Stomach smooth muscle (tissue), 2 donors: ENCODE results near the gene TNNI3.
"Not testable (repeated sequence)": the region's sequence is repeated elsewhere in the genome, so short reads cannot be mapped to it uniquely, and the experiment has no call there.

ENCODE experiments used
- H3K27ac ChIP-seq: one replicate; pipeline ENCODE4 v1.7.0; 2013; ENCODE audit warnings: mild to moderate bottlenecking, low read length, inconsistent platforms
- H3K27me3 ChIP-seq, 2 donors: one replicate each; pipeline ENCODE4 v1.7.0; 2013; ENCODE audit warnings: low read length in 2 of 2; ENCODE audit not compliant: insufficient read depth in 2 of 2, control insufficient read depth in 1 of 2
- H3K36me3 ChIP-seq, 2 donors: one replicate each; pipeline ENCODE4 v1.7.0; 2013; ENCODE audit warnings: low read length in 2 of 2; ENCODE audit not compliant: control insufficient read depth in 2 of 2, insufficient read depth in 2 of 2
- H3K4me1 ChIP-seq: one replicate; pipeline ENCODE4 v1.7.0; 2013; ENCODE audit warnings: low read length; ENCODE audit not compliant: control insufficient read depth, insufficient read depth
- H3K4me3 ChIP-seq, 2 donors: one replicate each; pipeline ENCODE4 v1.7.0; 2013; ENCODE audit warnings: low read length in 2 of 2
- H3K9ac ChIP-seq, 2 donors: one replicate each; pipeline ENCODE4 v1.7.0; 2013; ENCODE audit warnings: low read length in 2 of 2, mild to moderate bottlenecking in 1 of 2
- H3K9me3 ChIP-seq, 2 donors: one replicate each; pipeline ENCODE4 v1.7.0; 2013; ENCODE audit warnings: low read length in 2 of 2; ENCODE audit not compliant: control insufficient read depth in 2 of 2
- donor health status: healthy.
- donor health status: Pancreatic carcinoma.

The TNNI3 gene

GRCh38 chr19:55158848-55159749 lies 1.6 kb upstream of the TNNI3 start:
- H3K27ac ChIP-seq, result no peak overlapping the region

DNA sequence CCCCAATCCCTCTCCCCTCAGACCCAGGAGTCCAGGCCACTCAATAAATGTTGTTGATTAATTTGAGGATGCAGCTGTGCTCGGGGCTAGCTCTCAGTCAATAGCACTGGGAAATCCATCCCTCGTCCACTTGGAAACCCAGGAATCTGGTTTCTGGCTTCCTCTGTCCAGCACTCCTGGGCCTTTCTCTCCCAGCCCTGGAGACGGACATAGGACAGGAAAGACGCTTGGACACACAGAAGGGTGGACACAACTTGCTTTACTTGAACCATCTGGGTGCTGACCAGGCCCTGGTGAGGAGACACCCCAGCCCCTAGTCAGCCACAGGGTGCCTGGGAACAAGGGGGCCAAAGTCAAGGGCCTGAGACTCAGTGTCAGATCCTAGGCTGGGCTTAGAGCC lies 891 bp upstream of the TNNI3 start:
- no peak overlapping the region for H3K9ac ChIP-seq
- no peaks in the 10 kb centered on the region for H3K9me3 ChIP-seq
- H3K4me3 ChIP-seq, result no peak overlapping the region
- H3K27ac ChIP-seq, result no peak overlapping the region
- H3K36me3 ChIP-seq, result no peaks in the 10 kb centered on the region
- peaks cover 47 to 54% of the 10 kb centered on the region in 2 donors for H3K27me3 ChIP-seq
- peaks cover 7% of the 10 kb centered on the region for H3K4me1 ChIP-seq

More at GRCh38 chr19:55158848-55159749, 1.6 kb upstream of the TNNI3 start:
- Histone ChIP-seq H3K36me3 (no peaks in the 10 kb centered on the region), H3K4me3 (no peak overlapping the region), H3K4me1 (peaks cover 7% of the 10 kb centered on the region), H3K27me3 (peaks cover 49 to 54% of the 10 kb centered on the region in 2 donors), H3K9ac (no peak overlapping the region), H3K9me3 (no peaks in the 10 kb centered on the region)

GRCh38 chr19:55156202-55157063 lies 1.1 kb downstream of the TNNI3 start:
- H3K9me3 ChIP-seq, result peaks cover 0 to 2% of the 10 kb centered on the region in 2 donors
- no peaks in the 10 kb centered on the region for H3K36me3 ChIP-seq
- H3K27ac ChIP-seq, result no peak overlapping the region
- H3K4me1 ChIP-seq, result peaks cover 7% of the 10 kb centered on the region
- peak overlapping the region in 1 of 2 donors; percentile 29 for H3K4me3 ChIP-seq
- peaks cover 41 to 45% of the 10 kb centered on the region in 2 donors for H3K27me3 ChIP-seq
- no peak overlapping the region for H3K9ac ChIP-seq

GRCh38 chr19:55155784-55156183 lies 1.7 kb downstream of the TNNI3 start:
- Histone ChIP-seq H3K4me3 (peak overlapping the region in 1 of 2 donors; percentile 29), H3K27me3 (peaks cover 38% of the 10 kb centered on the region in 2 donors)
- H3K9ac ChIP-seq, H3K9me3 ChIP-seq, H3K4me1 ChIP-seq, H3K36me3 ChIP-seq, H3K27ac ChIP-seq: not testable (repeated sequence)

DNA sequence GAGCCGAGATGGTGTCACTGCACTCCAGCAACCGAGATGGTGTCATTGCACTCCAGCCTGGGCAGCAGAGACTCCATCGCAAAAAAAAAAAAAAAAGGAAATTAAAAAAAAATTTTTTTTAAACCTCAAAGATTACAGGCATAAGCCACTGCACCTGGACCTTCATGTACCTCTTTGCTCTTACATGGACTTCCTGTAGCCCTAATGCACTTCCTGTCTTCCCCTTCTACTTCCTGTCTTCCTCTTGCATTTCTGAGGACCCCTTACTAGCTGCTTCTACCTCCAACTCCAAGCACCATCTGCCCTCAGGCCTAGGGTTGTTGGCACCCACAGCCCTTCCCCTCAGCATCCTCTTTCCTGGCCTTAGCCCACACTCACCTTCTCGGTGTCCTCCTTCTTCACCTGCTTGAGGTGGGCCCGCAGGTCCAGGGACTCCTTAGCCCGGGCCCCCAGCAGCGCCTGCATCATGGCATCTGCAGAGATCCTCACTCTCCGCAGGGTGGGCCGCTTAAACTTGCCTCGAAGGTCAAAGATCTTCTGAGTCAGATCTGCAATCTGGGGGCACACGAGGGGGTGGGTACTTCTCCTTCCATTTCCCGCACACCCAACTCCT lies 3.8 kb downstream of the TNNI3 start:
- Histone ChIP-seq H3K36me3 (no peaks in the 10 kb centered on the region), H3K9me3 (peaks cover 0 to 2% of the 10 kb centered on the region in 2 donors), H3K9ac (no peak overlapping the region), H3K4me1 (peaks cover 7% of the 10 kb centered on the region), H3K27me3 (peaks cover 30 to 38% of the 10 kb centered on the region in 2 donors), H3K4me3 (no peak overlapping the region), H3K27ac (no peak overlapping the region)

DNA sequence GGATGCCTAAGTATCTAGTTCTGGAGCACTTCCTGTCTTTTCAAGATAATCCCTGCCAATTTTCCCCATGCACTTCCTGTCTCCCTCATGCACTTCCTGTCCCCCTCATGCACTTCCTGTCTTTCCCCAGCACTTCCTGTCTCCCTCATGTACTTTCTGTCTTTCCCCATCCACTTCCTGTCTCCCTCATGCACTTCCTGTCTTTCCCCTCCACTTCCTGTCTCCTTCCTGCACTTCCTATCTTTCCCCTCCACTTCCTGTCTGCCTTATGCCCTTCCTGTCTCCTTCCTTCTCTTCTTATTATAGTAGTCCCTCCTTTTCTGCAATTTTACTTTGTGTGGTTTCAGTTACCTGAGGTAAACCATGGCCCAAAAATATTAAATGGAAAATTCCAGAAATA lies 5.5 kb downstream of the TNNI3 start:
- Histone ChIP-seq H3K27ac (no peak overlapping the region), H3K4me1 (peaks cover 7% of the 10 kb centered on the region), H3K27me3 (peaks cover 31 to 37% of the 10 kb centered on the region in 2 donors), H3K4me3 (no peak overlapping the region), H3K36me3 (no peaks in the 10 kb centered on the region), H3K9me3 (peaks cover 0 to 2% of the 10 kb centered on the region in 2 donors), H3K9ac (no peak overlapping the region)

GRCh38 chr19:55149078-55150003 lies 8.2 kb downstream of the TNNI3 start, which contains the start of gene TNNT1:
TSS of gene TNNT1 (minus strand) at chr19:55149206. CDS start at chr19:55147157, 2,049 bp downstream.
- no peaks in the 10 kb centered on the region for H3K36me3 ChIP-seq
- no peaks in the 10 kb centered on the region for H3K4me1 ChIP-seq
- no peak within 1 kb of the TSS for H3K4me3 ChIP-seq
- peaks cover 0 to 2% of the 10 kb centered on the region in 2 donors for H3K9me3 ChIP-seq
- peaks cover 37 to 47% of the 10 kb centered on the region in 2 donors for H3K27me3 ChIP-seq
- H3K9ac ChIP-seq, result no peak within 1 kb of the TSS
- no peak within 1 kb of the TSS for H3K27ac ChIP-seq

DNA sequence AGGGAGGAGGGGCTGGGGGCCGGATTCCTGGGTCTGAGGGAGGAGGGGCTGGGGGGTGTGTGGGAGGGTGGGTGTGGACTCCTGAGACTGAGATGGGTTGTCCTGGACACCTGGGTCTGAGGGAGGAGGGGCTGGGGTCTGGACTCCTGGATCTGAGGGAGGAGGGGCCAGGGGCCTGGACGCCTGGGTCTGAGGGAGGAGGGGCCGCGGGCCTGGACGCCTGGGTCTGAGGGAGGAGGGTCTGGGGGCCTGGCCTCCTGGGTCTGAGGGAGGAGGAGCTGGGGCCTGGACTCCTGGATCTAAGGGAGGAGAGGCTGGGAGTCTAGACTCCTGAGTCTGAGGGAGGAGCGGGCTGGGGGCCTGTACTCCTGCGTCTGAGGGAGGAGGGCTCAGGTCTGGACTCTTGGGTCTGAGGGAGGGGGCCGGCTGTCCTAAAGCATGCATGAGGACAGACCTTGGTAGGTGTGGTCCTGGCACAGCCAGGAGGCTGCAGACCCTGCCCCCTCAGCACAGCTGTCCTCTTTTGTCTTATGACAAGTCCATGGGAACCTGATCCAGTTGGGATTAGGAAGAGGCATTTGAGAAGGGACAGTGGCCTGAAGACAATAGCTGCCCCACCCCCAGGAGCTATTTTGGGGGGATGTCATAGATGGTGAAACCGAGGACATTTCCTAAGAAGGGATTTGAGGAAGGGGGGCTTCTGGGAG lies 9.8 kb downstream of the TNNI3 start:
- Histone ChIP-seq H3K9ac (no peak overlapping the region), H3K27me3 (peaks cover 45 to 52% of the 10 kb centered on the region in 2 donors), H3K4me1 (no peaks in the 10 kb centered on the region), H3K27ac (no peak overlapping the region), H3K36me3 (no peaks in the 10 kb centered on the region), H3K9me3 (peaks cover 0 to 2% of the 10 kb centered on the region in 2 donors), H3K4me3 (no peak overlapping the region)

GRCh38 chr19:55146705-55147273 lies 10.7 kb downstream of the TNNI3 start:
- no peak overlapping the region for H3K4me3 ChIP-seq
- H3K36me3 ChIP-seq, result no peaks in the 10 kb centered on the region
- H3K27ac ChIP-seq, result no peak overlapping the region
- H3K27me3 ChIP-seq, result peaks cover 52 to 54% of the 10 kb centered on the region in 2 donors
- no peaks in the 10 kb centered on the region for H3K9me3 ChIP-seq
- H3K9ac ChIP-seq, result no peak overlapping the region
- no peaks in the 10 kb centered on the region for H3K4me1 ChIP-seq
